GM18499 (cell line): ENCODE measurements around the gene RAB1B.
"Not testable (repeated sequence)": the region's sequence is repeated elsewhere in the genome, so short reads cannot be mapped to it uniquely, and the experiment has no call there.

ENCODE experiments used
- ATAC-seq: cut with Tn5 transposase; IDR thresholded peaks from one replicate; pipeline ENCODE4 v1.9.1; 2021; ENCODE audit warnings: moderate number of reproducible peaks; ENCODE audit not compliant: insufficient read depth, unreplicated experiment

Gene RAB1B

GRCh38 chr11:66293777-66294625 lies 25.6 kb downstream of the RAB1B start:
- no peak for ATAC-seq

GRCh38 chr11:66294626-66295620 lies 26.5 kb downstream of the RAB1B start:
- no peak for ATAC-seq

GRCh38 chr11:66297610-66298009 lies 29.2 kb downstream of the RAB1B start:
- ATAC-seq = no peak

GRCh38 chr11:66299186-66299585 lies 30.7 kb downstream of the RAB1B start:
- ATAC-seq = no peak

GRCh38 chr11:66302656-66303055 lies 34.2 kb downstream of the RAB1B start:
- ATAC-seq = no peak

GRCh38 chr11:66309475-66309874 lies 41.0 kb downstream of the RAB1B start:
- no peak for ATAC-seq

GRCh38 chr11:66310324-66310723 lies 41.9 kb downstream of the RAB1B start:
- no peak for ATAC-seq

- ATAC-seq = not testable (repeated sequence)
These were observed 42.5 kb downstream of the RAB1B start for GRCh38 chr11:66310803-66311440.

- no peak for ATAC-seq
These were observed 43.1 kb downstream of the RAB1B start for GRCh38 chr11:66311470-66311964.

- no peak for ATAC-seq
These were observed 43.6 kb downstream of the RAB1B start for GRCh38 chr11:66311965-66312548.

GRCh38 chr11:66312549-66313320 lies 44.3 kb downstream of the RAB1B start:
- ATAC-seq = no peak

- no peak for ATAC-seq
These were observed 45.1 kb downstream of the RAB1B start for GRCh38 chr11:66313321-66314185.

- no peak for ATAC-seq
These were observed 45.7 kb downstream of the RAB1B start for GRCh38 chr11:66314186-66314501.

- ATAC-seq = no peak
These were observed 46.4 kb downstream of the RAB1B start for GRCh38 chr11:66314561-66315497.

- ATAC-seq = no peak
These were observed 47.1 kb downstream of the RAB1B start for GRCh38 chr11:66315498-66315885.

GRCh38 chr11:66315921-66316811 lies 47.7 kb downstream of the RAB1B start:
- no peak for ATAC-seq

- ATAC-seq = no peak
These were observed 48.4 kb downstream of the RAB1B start, which contains the start of gene CD248 for GRCh38 chr11:66316849-66317251. Gene CD248 (minus strand): TSS chr11:66317044. CDS start chr11:66317027, 17 bp downstream.
